ENCODE measurements around the gene RSRC1. TPM values are rescaled to one million over a fixed set of nuclear protein-coding genes. Genes with fewer than 3 reads are reported as not detected.
"Not testable (repeated sequence)": the region's sequence is repeated elsewhere in the genome, so short reads cannot be mapped to it uniquely, and the experiment has no call there.

RSRC1 gene
- total RNA-seq, 1 donor from 2014 or later: 47.2 TPM

DNA sequence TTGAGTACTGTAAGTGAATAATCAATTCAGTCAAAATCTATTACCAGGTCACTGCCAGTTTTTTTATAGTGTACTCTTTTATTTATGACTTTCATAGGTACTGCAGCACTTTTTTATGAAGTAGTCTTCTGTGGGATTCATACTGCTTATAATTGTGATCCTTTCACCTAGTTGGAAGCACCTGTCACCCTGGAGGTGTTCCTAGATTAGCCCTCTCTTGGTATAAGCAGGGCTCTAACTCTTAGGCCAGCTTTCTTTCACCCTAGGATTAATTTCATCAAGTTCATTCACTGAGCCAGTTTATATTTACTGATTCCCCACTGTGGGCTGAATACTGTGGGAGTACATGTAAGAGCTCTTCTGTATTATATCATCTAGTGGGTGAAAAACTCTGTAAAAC, 395.2 kb downstream of the RSRC1 start:
- intact Hi-C loops (cut with micrococcal nuclease): no loop called here

DNA sequence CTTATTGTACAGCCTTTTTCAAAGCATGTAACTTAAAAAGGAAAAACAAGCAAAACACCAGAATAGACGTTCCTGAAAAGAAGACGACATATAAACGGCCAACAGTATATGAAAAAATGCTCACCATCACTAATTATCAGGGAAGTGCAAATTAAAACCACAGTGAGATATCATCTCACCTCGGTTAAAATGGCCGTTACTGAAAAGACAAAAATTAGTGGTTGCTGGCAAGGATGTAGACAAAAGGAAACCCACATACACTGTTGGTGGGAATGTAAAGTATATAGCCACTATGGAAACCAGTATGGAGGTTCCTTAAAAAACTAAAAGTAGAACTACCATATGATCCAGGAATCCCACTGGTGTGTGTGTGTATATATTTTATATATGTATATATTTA, 396.6 kb downstream of the RSRC1 start:
- intact Hi-C loops (cut with micrococcal nuclease): no loop called here

DNA sequence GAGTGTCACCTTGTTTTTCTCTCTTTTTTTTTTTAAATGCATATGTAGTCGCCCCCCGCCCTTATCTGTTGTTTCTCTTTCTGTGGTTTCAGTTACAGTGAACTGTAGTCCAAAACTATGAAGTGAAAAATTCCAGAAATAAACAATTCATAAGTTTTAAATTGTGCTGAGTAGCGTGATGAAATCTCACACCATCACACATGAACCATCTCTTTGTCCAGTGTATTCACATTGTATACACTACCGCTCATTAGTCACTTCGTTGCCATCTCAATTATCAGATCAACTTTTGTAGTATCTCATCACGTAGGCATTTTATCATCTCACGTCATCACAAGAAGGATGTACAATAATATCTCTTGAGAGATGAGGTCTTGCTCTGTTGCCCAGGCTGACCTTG, 398.6 kb downstream of the RSRC1 start:
- intact Hi-C loops (cut with micrococcal nuclease): no loop called here

DNA sequence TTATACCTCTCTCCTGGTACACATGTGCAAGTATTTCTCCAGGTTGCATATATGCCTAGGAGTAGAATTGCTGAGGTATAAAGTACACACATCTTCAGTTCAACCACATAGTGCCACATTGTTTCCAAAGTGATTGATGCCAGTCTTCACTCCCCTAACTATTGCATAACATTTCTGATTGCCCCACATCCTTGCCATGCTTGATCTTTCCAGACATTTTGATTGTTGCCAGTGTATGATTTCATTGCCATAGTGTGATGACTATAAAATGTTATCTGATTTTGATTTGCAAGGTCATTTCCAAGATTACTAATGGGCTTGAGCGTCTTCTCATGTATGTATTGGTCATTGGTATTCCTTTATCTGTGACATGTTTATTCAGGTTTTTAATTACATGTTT, 400.0 kb downstream of the RSRC1 start:
- intact Hi-C loops (cut with micrococcal nuclease): no loop called here

DNA sequence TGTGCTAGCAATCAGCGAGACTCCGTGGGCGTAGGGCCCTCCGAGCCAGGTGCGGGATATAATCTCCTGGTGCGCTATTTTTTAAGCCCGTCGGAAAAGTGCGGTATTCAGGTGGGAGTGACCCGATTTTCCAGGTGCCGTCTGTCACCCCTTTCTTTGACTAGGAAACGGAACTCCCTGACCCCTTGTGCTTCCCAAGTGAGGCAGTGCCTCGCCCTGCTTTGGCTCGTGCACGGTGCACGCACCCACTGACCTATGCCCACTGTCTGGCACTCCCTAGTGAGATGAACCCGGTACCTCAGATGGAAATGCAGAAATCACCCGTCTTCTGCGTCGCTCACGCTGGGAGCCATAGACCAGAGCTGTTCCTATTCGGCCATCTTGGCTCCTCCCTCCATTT, 406.8 kb downstream of the RSRC1 start:
- intact Hi-C loops (cut with micrococcal nuclease): not testable (repeated sequence)

DNA sequence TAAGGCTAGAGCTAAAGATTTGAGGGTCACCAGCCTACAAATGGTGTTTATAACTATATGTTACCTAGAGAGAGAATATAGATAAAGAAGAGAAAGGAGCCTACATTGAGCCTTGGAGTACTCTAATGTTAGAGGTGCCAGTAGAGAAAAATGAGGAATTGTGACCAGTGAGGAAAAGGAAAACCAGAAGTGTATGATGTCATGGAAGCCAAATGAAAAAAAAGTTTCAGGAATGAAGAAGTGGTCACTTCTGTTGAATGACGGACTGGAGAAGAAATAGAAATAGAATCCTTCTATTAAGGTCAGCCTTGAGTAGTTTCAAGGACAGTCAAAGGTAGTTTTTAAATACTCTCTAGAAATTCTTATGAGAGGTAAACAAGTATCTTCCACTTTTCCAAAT, 409.9 kb downstream of the RSRC1 start:
- intact Hi-C loops (cut with micrococcal nuclease): no loop called here

DNA sequence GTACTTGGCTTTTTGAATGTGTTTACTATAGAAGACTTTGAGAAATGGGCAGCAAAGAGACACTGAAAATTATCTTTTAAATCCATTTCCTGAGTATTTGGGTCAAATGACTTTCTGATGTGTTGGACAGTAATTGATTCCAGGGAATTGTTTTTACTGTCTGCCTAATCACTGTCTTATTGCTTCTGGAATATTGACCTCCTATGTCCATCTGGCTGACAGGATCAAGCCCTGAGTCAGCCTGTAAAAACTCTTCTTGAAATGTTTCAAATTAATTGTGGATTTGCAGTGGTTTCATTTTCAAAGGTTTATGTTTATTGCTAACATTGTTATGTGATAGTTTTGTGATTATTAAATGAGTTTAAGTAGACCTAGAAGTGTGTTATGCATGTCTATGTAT, 410.5 kb downstream of the RSRC1 start:
- intact Hi-C loops (cut with micrococcal nuclease): no loop called here

DNA sequence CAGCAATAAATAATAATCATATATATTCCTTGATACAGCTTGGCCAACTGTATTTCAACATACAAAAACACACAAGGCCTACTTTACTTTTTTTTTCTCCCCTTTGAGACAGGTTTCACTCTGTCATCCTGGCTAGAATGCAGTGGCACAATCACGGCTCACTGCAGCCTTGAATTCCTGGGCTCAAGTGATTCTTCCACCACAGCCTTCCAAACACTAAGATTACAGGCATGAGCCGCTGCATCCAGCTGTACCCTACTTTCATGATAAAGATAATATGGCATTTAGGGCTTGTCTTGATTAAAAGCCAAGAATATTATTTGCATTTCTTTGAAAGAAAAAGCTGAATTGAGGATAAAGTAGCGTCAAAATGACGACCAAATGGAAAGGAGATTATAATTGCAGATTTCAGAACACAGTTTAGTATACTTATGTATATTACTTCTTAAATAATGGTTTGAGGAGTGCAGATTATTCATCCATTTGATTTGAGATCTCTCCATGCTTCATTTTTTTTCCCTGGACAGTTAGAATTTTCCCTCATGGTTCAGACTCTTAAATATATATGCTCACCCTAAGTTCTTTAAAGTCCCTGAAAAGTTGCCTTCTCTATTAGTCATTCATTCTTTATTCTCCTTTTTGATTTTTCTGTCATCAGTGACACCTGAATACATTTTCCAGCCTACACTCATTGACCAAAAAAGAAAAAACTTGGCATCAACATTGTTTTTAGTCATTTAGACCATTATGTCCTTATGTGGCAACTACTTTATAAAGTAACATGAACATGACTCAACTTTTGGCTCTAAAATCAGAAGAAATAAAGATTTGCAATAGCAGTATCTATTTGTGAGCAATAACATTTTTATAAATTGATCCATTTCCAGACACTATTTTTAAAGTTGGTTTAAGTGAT, 412.6 kb downstream of the RSRC1 start:
- intact Hi-C loops (cut with micrococcal nuclease): no loop called here

DNA sequence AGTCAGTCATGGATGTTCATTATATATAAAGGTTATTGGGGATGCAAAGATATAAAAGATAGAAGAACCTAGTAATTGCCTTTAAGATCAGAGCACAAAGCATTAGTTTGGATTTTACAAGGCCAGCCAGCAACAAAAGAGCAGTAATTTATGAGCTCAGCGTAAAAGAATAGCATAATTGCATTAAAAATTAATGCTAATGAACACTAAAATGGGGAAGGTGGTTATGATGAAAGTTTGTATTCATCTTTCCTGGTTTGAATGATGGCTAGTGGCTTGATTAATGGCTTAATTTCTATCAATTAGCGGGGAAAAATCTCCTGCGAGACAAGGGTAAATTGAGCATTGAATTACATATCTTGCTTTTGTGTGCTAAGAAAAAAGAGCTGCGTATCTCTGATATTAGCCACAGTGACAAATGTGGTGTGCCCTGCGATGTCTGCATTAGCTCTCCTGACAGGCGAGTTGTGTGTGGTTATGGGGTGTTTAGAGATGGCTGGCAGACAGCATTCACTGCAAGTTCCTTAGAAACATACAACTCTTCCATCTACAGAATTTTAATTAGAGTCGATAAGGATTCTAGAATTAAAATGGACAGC, 418.3 kb downstream of the RSRC1 start:
- intact Hi-C loops (cut with micrococcal nuclease): no loop called here

DNA sequence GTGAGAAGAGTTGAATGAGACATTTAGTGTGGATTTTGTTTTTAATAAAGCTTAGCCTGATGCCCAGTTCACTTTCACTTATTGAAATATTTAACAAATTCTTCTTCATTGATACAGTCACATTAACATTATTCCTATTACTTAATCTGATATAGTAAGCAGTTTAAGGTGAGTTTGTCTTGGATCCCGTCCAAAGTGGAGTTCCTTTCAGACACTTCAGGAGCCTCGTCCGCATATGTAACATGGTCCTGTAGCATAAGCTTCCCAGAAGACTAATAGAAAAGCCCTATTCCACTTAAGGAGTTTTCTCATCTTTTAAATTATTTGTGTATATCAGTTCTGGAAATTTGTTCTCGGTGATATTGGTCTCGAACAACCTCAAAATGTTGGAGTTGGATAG, 421.4 kb downstream of the RSRC1 start:
- intact Hi-C loops (cut with micrococcal nuclease): no loop called here

DNA sequence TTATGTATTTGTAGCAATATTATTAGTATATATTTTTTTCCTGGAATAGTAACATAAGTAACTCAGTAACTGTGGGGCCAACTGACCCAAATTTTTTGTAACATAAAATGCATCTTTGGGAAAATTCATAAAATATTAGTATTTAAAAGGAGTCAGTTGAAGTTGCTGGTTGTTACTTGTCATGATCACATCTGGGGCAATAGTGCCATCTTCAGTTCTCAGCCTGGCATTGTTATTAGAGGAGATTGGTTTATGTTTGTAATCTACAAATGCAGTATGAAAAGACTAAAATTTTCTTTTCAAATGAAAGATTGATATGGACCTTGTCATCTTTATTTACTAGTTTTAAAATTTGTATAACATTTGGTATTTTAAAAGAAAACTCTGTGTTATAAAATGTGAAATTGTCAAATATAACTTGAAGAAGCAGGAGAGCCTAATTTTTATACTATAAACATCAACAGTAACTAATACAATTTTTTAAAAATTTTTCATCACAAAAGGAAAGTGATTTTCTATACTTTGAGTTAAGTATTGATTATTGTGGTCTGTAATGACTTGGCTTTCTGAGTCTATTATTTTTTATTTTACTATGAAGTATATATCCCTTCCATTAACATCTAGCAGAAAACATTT, 422.3 kb downstream of the RSRC1 start:
- intact Hi-C loops (cut with micrococcal nuclease): loop anchor here (1.0 kb wide), 1 partner anchor 914 kb away; no protein-coding TSS in a partner anchor

DNA sequence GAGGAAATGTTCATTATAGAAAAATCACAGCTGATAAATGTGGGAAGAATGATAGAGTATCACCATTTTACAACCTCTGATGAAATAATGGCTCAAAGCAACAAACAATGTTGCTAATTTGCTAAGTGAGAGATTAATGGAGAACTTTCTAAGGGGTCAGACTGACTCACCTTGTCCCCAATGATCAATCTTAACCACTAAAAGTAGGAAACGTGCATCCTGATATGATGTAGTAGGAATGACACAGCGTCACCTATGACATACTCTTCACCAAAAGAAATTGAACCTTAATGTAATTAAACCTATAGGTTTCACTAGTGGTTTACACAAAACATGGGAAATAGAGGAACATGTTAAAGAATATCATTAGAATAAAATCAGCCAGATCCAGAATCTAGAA, 426.0 kb downstream of the RSRC1 start:
- intact Hi-C loops (cut with micrococcal nuclease): no loop called here

DNA sequence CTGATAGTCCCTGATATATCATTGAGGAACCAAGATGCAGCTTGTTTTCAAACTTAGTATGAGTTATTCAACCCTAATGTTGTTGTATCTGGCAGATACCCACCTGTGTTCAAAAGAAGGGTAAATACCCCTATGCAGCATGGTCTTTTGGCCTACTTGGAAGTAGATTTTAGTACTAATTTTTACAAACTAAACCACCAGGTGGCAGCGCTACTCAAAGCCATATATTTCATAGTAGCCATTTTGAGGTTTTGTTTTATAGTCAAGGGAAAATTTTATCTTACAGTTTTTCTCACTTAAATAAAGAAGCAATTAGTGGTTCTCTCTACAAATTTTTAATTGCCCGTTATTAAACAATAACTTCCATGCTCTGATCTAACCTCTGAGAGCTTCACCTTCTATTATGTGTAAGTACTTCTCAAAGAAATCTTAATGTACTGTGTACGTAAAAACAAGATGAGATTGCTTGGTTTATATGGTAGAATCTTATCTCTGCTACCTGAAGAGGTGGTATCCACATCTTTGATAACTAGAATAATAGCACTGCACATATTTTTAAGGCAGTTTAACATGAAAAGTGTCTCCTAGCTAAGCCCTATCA, 429.6 kb downstream of the RSRC1 start:
- intact Hi-C loops (cut with micrococcal nuclease): loop anchor here (1.0 to 2.0 kb wide), 3 partner anchors 31 to 721 kb away; partner anchors contain the start of gene MLF1

DNA sequence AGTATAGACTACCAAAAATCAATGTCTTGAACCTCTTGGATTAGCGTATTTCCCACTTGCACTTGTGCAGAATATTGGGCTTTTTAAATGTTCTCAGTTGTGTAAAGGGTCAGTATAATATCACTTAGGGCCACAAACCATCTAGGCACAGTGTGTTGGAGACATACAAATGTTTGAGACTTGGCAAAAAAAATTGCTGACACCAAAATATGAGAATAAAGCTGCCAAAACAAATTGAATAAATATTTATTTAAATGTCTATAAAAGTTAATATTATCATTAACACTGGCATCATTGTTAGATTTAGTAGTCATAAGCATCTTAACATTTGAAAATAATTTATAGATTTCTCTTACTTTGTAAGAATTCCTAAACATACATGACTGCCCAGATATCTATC, 430.2 kb downstream of the RSRC1 start:
- intact Hi-C loops (cut with micrococcal nuclease): no loop called here

DNA sequence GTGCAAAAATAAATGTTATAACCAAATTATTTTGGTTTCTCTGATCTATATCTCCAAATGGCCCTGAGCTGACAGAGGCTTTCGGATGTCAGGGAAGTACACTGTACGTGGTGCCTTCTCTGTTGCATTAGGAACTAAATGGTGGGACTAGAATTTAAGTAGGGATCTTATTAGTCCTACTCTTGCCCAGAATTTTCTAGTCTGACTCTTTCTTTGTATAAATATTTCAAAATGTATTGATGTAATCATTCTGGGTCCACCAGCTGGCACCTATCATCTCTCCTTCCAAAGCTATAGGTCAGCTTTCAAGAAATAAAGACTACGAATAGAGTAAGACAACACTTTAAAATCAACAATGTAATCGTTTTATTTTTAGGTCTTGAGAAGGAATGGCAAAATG, 438.8 kb downstream of the RSRC1 start:
- intact Hi-C loops (cut with micrococcal nuclease): no loop called here

DNA sequence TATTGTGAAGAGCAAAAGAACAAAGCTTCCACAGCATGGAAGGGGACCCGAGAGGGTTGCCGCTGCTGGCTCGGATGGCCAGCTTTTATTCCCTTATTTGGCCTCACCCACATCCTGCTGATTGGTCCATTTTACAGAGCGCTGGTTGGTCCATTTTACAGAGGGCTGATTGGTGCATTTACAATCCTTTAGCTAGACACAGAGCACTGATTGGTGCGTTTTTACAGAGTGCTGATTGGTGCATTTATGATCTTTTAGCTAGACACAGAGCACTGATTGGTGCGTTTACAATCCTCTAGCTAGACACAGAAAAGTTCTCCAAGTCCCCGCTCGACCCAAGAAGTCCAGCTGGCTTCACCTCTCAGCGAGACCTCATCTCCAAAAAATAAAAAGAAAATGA, 440.0 kb downstream of the RSRC1 start:
- intact Hi-C loops (cut with micrococcal nuclease): not testable (repeated sequence)

DNA sequence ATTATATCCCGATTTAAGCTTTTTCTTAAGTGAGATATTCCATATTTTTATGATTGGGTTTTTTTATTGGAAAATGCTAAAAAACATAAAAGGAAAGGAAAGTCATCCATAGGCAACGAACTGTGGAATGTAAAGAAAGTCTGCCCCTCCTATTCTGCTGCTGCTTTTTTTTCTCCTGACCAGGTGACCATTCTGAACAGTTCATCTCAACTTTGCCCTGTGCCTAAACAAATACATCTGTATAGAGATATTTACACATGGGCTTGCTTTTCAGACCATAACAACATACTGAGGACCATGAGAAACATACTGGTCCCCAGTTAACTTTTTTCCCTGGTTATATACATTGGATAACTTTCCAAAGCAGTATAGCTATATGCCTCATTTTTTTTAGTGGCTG, 442.2 kb downstream of the RSRC1 start:
- intact Hi-C loops (cut with micrococcal nuclease): no loop called here

DNA sequence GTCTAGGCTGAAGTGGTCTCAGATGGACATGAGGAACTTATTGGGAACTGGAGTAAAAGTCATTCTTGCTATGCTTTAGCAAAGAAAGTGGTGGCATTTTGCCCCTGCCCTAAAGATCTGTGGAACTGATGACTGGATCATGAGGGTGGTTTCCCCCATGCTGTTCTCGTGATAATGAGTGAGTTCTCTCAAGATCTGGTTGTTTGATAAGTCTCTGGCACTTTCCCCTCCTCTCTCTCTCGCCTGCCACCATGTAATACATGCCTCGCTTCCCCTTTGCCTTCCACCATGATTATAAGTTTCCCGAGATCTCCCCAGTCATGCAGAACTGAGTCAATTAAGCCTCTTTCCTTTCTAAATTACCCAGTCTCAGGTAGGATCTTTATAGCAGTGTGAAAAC, 449.6 kb downstream of the RSRC1 start:
- intact Hi-C loops (cut with micrococcal nuclease): no loop called here

DNA sequence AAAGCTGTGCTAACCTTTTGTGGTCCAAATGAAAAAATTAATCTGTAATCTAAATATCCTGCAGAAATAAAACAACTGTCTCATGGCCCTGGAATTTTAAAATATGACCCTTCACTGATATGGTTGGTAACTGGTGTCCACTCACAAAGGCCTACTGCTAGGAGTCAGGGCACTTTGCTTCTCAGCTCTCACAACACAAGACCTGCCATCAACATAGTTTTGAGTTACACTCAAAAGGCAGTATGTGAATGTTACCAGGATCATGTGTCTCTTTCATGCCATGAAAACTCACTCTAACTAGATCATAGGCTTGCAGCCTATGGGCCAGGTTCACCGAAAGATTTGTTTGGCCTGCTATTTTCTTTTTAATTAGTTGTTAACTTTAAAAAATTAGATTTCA, 451.1 kb downstream of the RSRC1 start:
- intact Hi-C loops (cut with micrococcal nuclease): no loop called here

DNA sequence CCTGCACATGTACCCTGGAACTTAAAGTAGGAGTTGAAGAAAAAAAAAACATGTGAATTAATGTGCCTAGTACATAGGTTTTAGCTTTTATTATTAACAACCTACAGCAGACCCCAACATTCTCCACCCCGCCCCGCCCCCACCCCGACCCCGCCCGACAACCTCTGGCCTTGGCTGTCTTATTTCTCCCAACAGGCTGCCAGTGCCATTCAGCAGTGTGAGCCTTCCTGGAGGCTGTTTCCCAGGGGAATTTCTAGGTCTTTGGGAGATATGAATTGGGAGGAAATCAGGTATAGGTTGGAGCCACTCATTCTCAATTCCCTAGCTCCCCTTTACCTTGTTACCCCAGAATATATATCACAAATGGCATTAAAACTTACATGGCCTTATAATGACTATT, 452.8 kb downstream of the RSRC1 start:
- intact Hi-C loops (cut with micrococcal nuclease): no loop called here

DNA sequence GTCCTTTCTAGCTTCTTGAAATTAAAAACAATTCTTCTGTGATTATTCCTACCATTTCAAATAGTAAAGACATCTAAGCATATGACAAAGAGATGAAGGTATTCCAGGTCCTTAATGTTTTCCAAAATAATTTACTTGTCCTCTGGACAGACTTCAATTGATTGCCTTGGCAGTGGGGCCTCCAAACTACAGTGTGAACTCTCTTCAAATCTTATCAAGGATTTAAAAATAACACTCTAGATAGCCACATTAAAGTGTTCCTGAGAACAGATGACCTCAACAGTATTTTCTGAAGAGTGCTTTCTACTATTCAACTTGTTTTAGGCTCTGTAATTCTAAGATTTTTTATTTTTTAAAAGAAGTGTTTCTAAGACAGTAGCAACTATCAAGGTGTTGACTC, 453.2 kb downstream of the RSRC1 start:
- intact Hi-C loops (cut with micrococcal nuclease): no loop called here

DNA sequence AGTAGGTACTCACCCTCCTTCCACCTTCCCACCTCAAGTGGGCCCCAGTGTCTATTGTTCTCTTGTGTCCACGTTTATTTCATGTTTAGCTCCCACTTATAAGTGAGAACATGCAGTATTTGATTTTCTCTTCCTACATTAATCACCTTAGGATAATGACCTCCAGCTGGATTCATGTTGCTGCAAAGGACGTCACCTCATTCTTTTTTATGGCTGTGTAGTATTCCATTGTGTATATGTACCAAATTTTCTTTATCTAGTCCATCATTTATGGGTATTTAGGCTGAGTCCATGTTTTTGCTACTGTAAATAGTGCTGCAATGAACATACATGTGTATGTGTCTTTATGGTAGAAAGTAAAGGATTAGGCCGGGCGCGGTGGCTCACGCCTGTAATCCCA, 455.2 kb downstream of the RSRC1 start:
- intact Hi-C loops (cut with micrococcal nuclease): no loop called here
